Left ventricle myocardium inferior (tissue), 1 donor: ENCODE results near the gene ACO1. TPM values are rescaled to one million over a fixed set of nuclear protein-coding genes. Genes with fewer than 3 reads are reported as not detected.

Experiments used
- DNase-seq: peaks from one replicate; pipeline ENCODE4 v3.0.0-alpha.2; 2020
- H3K27ac ChIP-seq: fragments of 200-600 bp; replicated peaks from 2 replicates; pipeline ENCODE4 v1.8.0; 2021
- H3K27me3 ChIP-seq: fragments of 200-600 bp; 2 replicates; pipeline ENCODE4 v1.8.0; 2021; ENCODE audit warnings: low read depth
- H3K36me3 ChIP-seq: fragments of 200-600 bp; 2 replicates; pipeline ENCODE4 v1.8.0; 2021
- H3K4me1 ChIP-seq: fragments of 200-600 bp; 2 replicates; pipeline ENCODE4 v1.8.0; 2021
- H3K4me3 ChIP-seq: fragments of 200-600 bp; 2 replicates; pipeline ENCODE4 v1.8.0; 2021; ENCODE audit warnings: mild to moderate bottlenecking, moderate library complexity
- H3K9me3 ChIP-seq: fragments of 200-600 bp; replicated peaks from 2 replicates; pipeline ENCODE4 v1.8.0; 2021
- CTCF ChIP-seq: fragments of 200-600 bp; IDR thresholded peaks from 2 replicates; pipeline ENCODE4 v1.8.0; 2021; ENCODE audit warnings: antibody characterized with exemption, mild to moderate bottlenecking, borderline replicate concordance
- intact Hi-C: fragments of 100-400 bp; cut with micrococcal nuclease; formaldehyde crosslinking; loops from one replicate; pipeline ENCODE4 v1.11.0; 2022
- total RNA-seq: library from RNA; stranded (reverse); fragmentation: NEBNext Ultra II Directional; extraction: Animal tissue kit (Norgen Biotek cat#: 25700); gene quantifications from one replicate; pipeline ENCODE4 v1.2.1, GENCODE V29; 2021
- donor health status: DM: no; HTN: yes; CAD: no; lungs with severe emphysema.

ACO1 gene
- total RNA-seq, 1 donor from 2014 or later, result 62.7 TPM

DNA sequence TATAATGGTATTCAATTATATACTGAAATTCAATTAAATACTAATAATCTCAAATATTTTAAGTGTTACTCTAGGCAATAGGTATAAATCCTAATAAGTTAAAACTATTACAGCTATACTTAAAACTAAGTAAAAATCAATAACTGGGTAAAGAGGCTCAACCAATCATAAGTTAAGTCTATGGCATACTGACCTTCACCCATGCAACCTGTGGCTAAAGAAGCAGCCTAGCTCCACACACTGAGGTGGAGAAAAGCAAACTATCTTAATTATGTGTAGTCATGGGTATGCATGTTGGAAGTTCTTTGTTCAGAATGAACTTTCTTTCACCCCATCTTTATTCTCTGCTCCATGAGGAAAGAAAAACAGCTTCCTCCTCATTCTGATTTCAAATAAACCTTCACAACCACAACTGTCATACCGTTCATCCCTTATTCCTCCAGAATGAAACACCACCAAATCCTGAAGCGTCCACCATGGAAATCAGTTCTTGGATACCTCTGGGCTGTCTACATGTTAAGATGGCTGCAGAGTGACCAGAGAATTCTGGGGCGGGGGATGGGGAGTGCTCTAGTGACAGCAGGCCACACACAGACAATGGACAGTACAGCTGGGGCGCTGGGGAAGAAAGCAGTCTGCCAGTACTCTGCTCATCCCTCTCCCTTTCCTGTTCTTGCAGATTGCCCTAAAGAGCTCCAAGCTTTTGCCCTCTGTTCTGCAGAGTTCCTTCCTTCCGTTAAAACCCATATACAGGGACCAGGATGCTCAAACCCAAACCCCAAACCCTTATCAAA lies 79.3 kb downstream of the ACO1 start:
- no peaks in the 10 kb centered on the region for H3K4me1 ChIP-seq
- H3K9me3 ChIP-seq, result no peaks in the 10 kb centered on the region
- no peak overlapping the region for H3K4me3 ChIP-seq
- intact Hi-C loops, result no loop called here
- no peak for TF ChIP-seq CTCF
- peaks cover 34% of the 10 kb centered on the region for H3K36me3 ChIP-seq
- H3K27me3 ChIP-seq, result no peaks in the 10 kb centered on the region
- DNase-seq, result no peak
- H3K27ac ChIP-seq, result no peak overlapping the region

- no peak overlapping the region for H3K27ac ChIP-seq
- no peaks in the 10 kb centered on the region for H3K27me3 ChIP-seq
- intact Hi-C loops, result no loop called here
- no peaks in the 10 kb centered on the region for H3K4me1 ChIP-seq
- TF ChIP-seq CTCF, result no peak
- peaks cover 52% of the 10 kb centered on the region for H3K36me3 ChIP-seq
- no peak for DNase-seq
- no peaks in the 10 kb centered on the region for H3K9me3 ChIP-seq
- no peak overlapping the region for H3K4me3 ChIP-seq
These were observed 84.3 kb downstream of the ACO1 start for GRCh38 chr9:32468740-32469139.

GRCh38 chr9:32472344-32472743 lies 87.9 kb downstream of the ACO1 start:
- no peak for DNase-seq
- H3K4me3 ChIP-seq, result no peak overlapping the region
- no peaks in the 10 kb centered on the region for H3K27me3 ChIP-seq
- intact Hi-C loops, result no loop called here
- H3K36me3 ChIP-seq, result peaks cover 65% of the 10 kb centered on the region
- H3K9me3 ChIP-seq, result no peaks in the 10 kb centered on the region
- no peak overlapping the region for H3K27ac ChIP-seq
- no peaks in the 10 kb centered on the region for H3K4me1 ChIP-seq
- no peak for TF ChIP-seq CTCF

DNA sequence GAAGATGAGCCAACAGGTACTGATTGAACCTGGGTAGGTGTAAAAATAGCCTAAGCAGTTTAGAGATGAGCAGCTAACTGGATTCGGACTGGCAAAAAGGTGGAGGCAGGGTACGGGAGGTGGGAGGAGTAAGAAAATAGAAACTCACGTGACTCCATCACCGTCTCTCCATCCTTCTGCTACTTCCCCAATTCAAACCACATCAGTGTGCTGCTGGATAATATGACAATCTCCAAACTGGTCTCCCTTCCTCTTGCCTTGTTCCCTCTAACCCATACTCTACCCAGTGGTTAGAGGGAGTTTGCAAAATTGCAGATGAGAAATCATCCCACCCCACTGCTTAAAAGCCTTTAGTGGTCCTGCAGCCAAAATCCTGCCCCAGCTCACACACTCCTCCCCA lies 98.9 kb downstream of the ACO1 start:
- no peak for DNase-seq
- Histone ChIP-seq H3K9me3 (no peaks in the 10 kb centered on the region), H3K36me3 (peaks cover 99% of the 10 kb centered on the region), H3K27me3 (no peaks in the 10 kb centered on the region), H3K27ac (no peak overlapping the region), H3K4me1 (no peaks in the 10 kb centered on the region), H3K4me3 (no peak overlapping the region)
- TF ChIP-seq CTCF, result no peak
- intact Hi-C loops, result no loop called here

GRCh38 chr9:32486839-32487562 lies 102.6 kb downstream of the ACO1 start:
- Histone ChIP-seq H3K4me3 (no peak overlapping the region), H3K4me1 (no peaks in the 10 kb centered on the region), H3K27ac (no peak overlapping the region), H3K27me3 (no peaks in the 10 kb centered on the region), H3K9me3 (no peaks in the 10 kb centered on the region), H3K36me3 (peaks cover 83% of the 10 kb centered on the region)
- intact Hi-C loops, result no loop called here
- DNase-seq, result no peak
- TF ChIP-seq CTCF, result no peak
